Heart left ventricle (tissue), 16 donors: Measurements from ENCODE around the gene HSPB7. TPM values are rescaled to one million over a fixed set of nuclear protein-coding genes. Genes with fewer than 3 reads are reported as not detected.

Source experiments
- ATAC-seq, 4 donors: fragments of 200-7000 bp; cut with Tn5 transposase; one replicate each; pipeline ENCODE4 v1.9.1; 2020 to 2022; ENCODE audit warnings: moderate library complexity in 4 of 4, mild to moderate bottlenecking in 3 of 4, moderate number of reproducible peaks in 1 of 4
- DNase-seq, 5 donors: peaks; one replicate each; pipeline ENCODE4 v3.0.0-alpha.2; 2020
- H3K27ac ChIP-seq, 12 donors: fragments of 200-600 bp; sonication (generic) in 4 of 12; one replicate each; pipeline versions ENCODE4 v1.5.0 to v1.8.0; 2016 to 2022; ENCODE audit warnings: mild to moderate bottlenecking in 2 of 12
- H3K27me3 ChIP-seq, 9 donors: fragments of 200-600 bp; sonication (generic) in 2 of 9; one replicate each; pipeline versions ENCODE4 v1.5.1 to v1.8.0; 2016 to 2022; ENCODE audit warnings: mild to moderate bottlenecking in 3 of 9
- H3K36me3 ChIP-seq, 9 donors: fragments of 200-600 bp; sonication (generic) in 2 of 9; one replicate each; pipeline versions ENCODE4 v1.5.0 to v1.8.0; 2018 to 2022; ENCODE audit warnings: mild to moderate bottlenecking in 2 of 9
- H3K4me1 ChIP-seq, 12 donors: fragments of 200-600 bp; sonication (generic) in 4 of 12; one replicate each; pipeline versions ENCODE4 v1.5.0 to v1.8.0; 2016 to 2022; ENCODE audit warnings: mild to moderate bottlenecking in 3 of 12
- H3K4me3 ChIP-seq, 12 donors: fragments of 200-600 bp; sonication (generic) in 4 of 12; one replicate each; pipeline versions ENCODE4 v1.5.0 to v1.8.0; 2017 to 2022; ENCODE audit warnings: mild to moderate bottlenecking in 9 of 12, moderate library complexity in 4 of 12
- H3K9me3 ChIP-seq, 12 donors: fragments of 200-600 bp; sonication (generic) in 4 of 12; one replicate each; pipeline versions ENCODE4 v1.5.0 to v1.8.0; 2016 to 2022; ENCODE audit warnings: mild to moderate bottlenecking in 1 of 12
- POLR2A ChIP-seq, 2 donors: fragments of 450-650 bp; IDR thresholded peaks; one replicate each; pipeline ENCODE4 v1.6.1; 2017; ENCODE audit warnings: antibody characterized with exemption in 2 of 2, mild to moderate bottlenecking in 2 of 2, moderate library complexity in 2 of 2
- WGBS, 4 donors: extraction: QIAGEN DNeasy Blood & Tissue Kit in 2 of 4; methylation state at CpG; one replicate each; pipeline versions ENCODE4 v1.1.5 to v1.1.7; 2013 to 2018; 5-methylcytosine and 5-hydroxymethylcytosine counted together
- intact Hi-C, 10 donors: fragments of 100-400 bp; cut with DNase I; formaldehyde crosslinking; loops; one replicate each; pipeline versions ENCODE4 v1.11.1 to v1.14.2; 2022
- polyA plus RNA-seq, 2 donors: library from polyadenylated mRNA; stranded (reverse); fragments of 200-250 nt; gene quantifications; one replicate each; pipeline ENCODE4 v1.2.3, GENCODE V29; 2013
- total RNA-seq, 9 donors: library from RNA; depleted of rRNA in 2 of 9; stranded (reverse); fragments of >200 nt in 2 of 9; fragmentation: NEBNext Ultra II Directional in 3 of 9; extraction: Animal tissue kit (Norgen Biotek cat#: 25700) in 3 of 9; gene quantifications; one replicate each; pipeline versions ENCODE4 v1.1.0 to v1.2.4, GENCODE V29; 2016 to 2023
- TF ChIP-seq, protein P1 (sequence below), 12 donors: fragments of 200-600 bp; sonication (generic) in 4 of 12; IDR thresholded peaks; one replicate each; pipeline versions ENCODE4 v1.5.0 to v1.8.0; 2018 to 2022; ENCODE audit warnings: antibody characterized with exemption in 12 of 12, mild to moderate bottlenecking in 5 of 12
- donor health status: ischemic (EF 13 %, LVEDD 7.1; RV severe dilation, severe dysfunction).
- donor health status: healthy with polysubstance abuse.
- donor health status: DM: no; HTN: yes; CAD: no.
- donor health status: DM: no; HTN: no; CAD: no.
- donor health status: ischemic (EF 25% LVEDD 6.9; RV normal size, moderate dysfunction).
- donor health status: ischemic (EF 25% LVEDD 5.7; RV mildly dilated, moderate dysfunction).
- donor health status: healthy.
- donor health status: DM: yes; HTN: yes; CAD: no.
- donor health status: ischemic (EF 35%, LVEDD 5.7; RV mildly dilated, moderate dysfunction).
- donor health status: nonischemic (EF 11% LVEDD 7.7; RV severe dilation, severe dysfunction).
- donor health status: DM: yes; HTN: yes; CAD: no.
- donor health status: PGD.
- donor health status: ischemic (EF 29% LVEDD 5.4; RV normal size, mild dysfunction).
- donor health status: nonischemic (EF 23%, LVEDD 6.1; RV moderate dilation, normal function).

The HSPB7 gene
- total and polyA plus RNA-seq, 11 donors = 2,598 to 10,910 (median 4,961) TPM

DNA sequence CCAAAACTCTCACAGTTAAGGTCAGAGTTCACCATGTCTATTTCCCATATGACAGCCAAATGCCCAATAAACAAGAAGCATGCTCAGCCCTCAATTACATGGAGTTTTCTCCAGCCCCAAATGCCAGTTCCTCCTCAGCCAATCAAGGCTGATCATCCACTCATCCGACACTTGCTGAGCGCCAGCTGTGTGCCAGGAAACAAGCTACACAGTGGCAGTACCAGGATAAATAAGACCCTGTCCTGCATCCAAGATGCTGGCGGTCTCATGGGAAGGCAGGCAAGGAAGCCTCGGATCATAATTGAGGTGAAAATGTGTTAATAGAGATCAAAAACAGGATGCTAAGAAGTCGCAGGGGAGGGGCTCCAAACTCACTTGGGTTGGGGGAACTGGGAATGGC lies 49.7 kb downstream of the HSPB7 start:
- DNase-seq = no peak
- peaks cover 0 to 45% (median 25%) of the 10 kb centered on the region in 9 donors for H3K36me3 ChIP-seq
- no peak for ATAC-seq
- TF ChIP-seq, protein P1, sequence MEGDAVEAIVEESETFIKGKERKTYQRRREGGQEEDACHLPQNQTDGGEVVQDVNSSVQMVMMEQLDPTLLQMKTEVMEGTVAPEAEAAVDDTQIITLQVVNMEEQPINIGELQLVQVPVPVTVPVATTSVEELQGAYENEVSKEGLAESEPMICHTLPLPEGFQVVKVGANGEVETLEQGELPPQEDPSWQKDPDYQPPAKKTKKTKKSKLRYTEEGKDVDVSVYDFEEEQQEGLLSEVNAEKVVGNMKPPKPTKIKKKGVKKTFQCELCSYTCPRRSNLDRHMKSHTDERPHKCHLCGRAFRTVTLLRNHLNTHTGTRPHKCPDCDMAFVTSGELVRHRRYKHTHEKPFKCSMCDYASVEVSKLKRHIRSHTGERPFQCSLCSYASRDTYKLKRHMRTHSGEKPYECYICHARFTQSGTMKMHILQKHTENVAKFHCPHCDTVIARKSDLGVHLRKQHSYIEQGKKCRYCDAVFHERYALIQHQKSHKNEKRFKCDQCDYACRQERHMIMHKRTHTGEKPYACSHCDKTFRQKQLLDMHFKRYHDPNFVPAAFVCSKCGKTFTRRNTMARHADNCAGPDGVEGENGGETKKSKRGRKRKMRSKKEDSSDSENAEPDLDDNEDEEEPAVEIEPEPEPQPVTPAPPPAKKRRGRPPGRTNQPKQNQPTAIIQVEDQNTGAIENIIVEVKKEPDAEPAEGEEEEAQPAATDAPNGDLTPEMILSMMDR (IDR thresholded peaks at IDR 0.05) = no peak
- no peak for TF ChIP-seq POLR2A (IDR thresholded peaks at IDR 0.05)
- no peak overlapping the region for H3K4me3 ChIP-seq
- 87 to 89% (median 88%) methylated on average over 5 of the region's 5 CpGs for WGBS, 4 donors
- intact Hi-C loops = no loop called here
- H3K27me3 ChIP-seq = no peaks in the 10 kb centered on the region
- no peak overlapping the region for H3K27ac ChIP-seq
- peaks cover 0 to 47% (median 19%) of the 10 kb centered on the region in 12 donors for H3K4me1 ChIP-seq
- peaks cover 0 to 4% (median 0%) of the 10 kb centered on the region in 12 donors for H3K9me3 ChIP-seq

DNA sequence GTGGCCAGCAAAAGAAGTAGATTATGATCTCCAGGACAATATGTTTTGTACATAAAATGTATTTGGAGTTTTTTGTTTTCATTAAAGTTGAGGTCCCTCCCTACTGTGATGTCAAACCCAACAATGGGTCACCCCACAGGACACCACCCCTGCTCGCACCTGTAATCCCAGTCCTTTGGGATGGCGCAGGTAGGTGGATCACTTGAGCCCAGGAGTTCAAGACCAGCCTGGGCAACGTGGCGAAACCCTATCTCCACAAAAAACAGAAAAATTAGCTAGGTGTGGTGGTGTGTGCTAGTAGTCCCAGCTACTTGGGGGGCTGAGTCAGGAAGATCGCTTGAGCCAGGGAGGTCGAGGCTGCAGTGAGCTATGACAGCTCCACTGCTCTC lies 50.9 kb downstream of the HSPB7 start:
- intact Hi-C loops = no loop called here
- Histone ChIP-seq H3K27ac (peak overlapping the region in 1 of 12 donors; percentile 85), H3K9me3 (no peaks in the 10 kb centered on the region), H3K4me1 (peaks cover 0 to 55% (median 21%) of the 10 kb centered on the region in 12 donors), H3K27me3 (no peaks in the 10 kb centered on the region), H3K36me3 (peaks cover 0 to 41% (median 16%) of the 10 kb centered on the region in 9 donors), H3K4me3 (no peak overlapping the region)
- no peak for ATAC-seq
- 95 to 98% (median 98%) methylated on average over 5 to 6 of the region's 6 CpGs for WGBS, 4 donors
- TF ChIP-seq, protein P1 (IDR thresholded peaks at IDR 0.05) = no peak
- TF ChIP-seq POLR2A (IDR thresholded peaks at IDR 0.05) = no peak
- DNase-seq = no peak

DNA sequence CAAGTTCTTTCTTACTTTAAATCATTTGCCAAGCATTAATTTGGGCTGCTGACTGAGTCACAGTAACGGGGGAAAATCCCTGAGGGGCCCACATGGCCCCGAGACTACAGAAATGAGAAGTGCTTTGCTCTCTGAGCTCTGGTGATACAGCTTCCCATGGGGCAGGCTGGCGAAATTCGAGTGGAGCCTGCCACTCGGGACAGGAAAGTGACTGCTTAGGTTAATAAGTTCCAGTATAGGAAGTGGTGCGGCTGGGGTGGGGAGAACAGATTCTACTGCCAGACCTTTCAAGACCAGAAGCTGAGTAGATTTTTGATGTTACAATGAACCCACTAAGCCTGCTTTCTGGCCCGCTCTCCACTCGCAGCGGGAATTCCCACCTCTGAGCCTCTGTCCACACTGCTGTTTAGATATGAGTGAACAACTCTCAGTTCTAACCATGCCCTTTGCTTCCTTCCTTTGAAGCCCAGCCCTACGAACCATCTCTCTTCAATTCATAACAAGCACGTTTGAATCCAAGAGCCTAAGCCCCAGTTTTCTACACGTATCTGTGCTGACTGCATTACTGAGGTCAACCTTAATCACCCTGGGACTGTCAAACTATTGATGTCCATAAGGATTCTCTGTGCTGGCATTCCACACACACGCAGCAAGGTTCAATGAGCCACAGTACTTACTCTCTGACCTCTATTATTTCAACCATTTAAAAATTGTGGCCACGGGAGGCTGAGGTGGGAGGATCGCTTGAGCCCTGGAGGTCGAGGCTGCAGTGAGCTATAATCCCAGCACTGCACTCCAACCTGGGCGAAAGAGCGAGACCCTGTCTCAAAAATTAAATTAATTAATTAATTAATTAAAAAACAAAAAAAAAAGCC lies 51.5 kb downstream of the HSPB7 start:
- Histone ChIP-seq H3K4me1 (peaks cover 0 to 55% (median 21%) of the 10 kb centered on the region in 12 donors), H3K27ac (peak overlapping the region in 10 of 12 donors; percentile 6 to 85 (median 48)), H3K36me3 (peaks cover 0 to 36% (median 12%) of the 10 kb centered on the region in 9 donors), H3K9me3 (no peaks in the 10 kb centered on the region), H3K4me3 (peak overlapping the region in 2 of 12 donors; percentile 0 to 1), H3K27me3 (no peaks in the 10 kb centered on the region)
- 63 to 69% (median 67%) methylated on average over 18 of the region's 18 CpGs for WGBS, 4 donors
- intact Hi-C loops = no loop called here
- no peak for TF ChIP-seq POLR2A (IDR thresholded peaks at IDR 0.05)
- TF ChIP-seq, protein P1 (IDR thresholded peaks at IDR 0.05) = no peak
- DNase-seq (no peak), ATAC-seq (peak in 3 of 4 donors; percentile 11 to 60 (median 56))

DNA sequence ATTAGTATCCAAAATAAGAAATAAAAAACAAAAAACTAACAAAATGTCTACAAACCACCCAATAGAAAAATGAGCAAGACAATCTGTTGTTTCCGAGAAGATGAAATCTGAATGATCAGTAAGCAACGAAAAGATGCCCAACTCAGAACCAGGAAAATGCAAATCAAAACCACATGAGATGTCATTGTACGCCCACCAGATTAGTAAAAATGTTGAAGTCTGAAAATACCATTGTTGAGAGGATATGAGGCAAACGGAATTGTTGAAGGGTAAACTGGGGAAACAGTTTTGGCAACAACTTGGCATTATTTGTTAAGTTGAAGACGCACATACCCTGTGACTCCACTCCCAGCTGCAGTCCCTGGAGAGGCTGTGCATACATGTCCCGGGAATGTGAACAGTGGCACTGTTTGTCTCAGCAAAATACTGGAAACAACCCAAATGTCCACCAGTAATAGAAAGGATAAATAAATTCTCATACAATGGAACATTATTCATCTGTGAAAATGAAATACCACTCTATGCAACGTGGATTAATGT lies 52.5 kb downstream of the HSPB7 start:
- peaks cover 0 to 61% (median 21%) of the 10 kb centered on the region in 12 donors for H3K4me1 ChIP-seq
- WGBS, 4 donors = 51 to 65% (median 54%) methylated on average over 7 of the region's 7 CpGs
- ATAC-seq (peak in 3 of 4 donors; percentile 25 to 69 (median 50)), DNase-seq (no peak)
- TF ChIP-seq, protein P1 (IDR thresholded peaks at IDR 0.05) = no peak
- TF ChIP-seq POLR2A (IDR thresholded peaks at IDR 0.05) = no peak
- H3K4me3 ChIP-seq = peak overlapping the region in 1 of 12 donors; percentile 0
- H3K36me3 ChIP-seq = peaks cover 0 to 35% (median 12%) of the 10 kb centered on the region in 9 donors
- peak overlapping the region in 8 of 12 donors; percentile 6 to 85 (median 48) for H3K27ac ChIP-seq
- intact Hi-C loops = no loop called here
- H3K27me3 ChIP-seq = no peaks in the 10 kb centered on the region
- H3K9me3 ChIP-seq = no peaks in the 10 kb centered on the region
